ENCODE data around the gene FAIM.

Gene FAIM

DNA sequence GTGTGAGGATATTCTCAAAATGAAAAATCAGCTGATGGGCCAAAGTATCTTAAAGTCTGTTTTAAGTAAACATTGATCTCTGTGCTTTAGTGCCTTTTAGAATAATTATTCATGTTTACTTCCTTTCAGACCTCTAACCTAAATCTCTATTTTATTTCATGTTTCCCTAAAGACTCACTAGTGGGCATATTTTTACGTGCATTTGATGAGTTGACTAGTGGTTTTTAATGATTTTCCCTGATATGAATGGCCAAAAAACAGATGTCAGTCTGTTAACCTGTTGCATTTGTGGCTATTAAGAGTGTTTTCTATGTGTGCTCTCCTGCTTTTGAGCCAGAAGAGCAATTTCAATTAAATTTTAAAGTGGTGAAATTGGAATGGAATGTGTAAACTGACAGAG is 6.9 kb downstream of the FAIM start:
- TF ChIP-seq, protein P1, sequence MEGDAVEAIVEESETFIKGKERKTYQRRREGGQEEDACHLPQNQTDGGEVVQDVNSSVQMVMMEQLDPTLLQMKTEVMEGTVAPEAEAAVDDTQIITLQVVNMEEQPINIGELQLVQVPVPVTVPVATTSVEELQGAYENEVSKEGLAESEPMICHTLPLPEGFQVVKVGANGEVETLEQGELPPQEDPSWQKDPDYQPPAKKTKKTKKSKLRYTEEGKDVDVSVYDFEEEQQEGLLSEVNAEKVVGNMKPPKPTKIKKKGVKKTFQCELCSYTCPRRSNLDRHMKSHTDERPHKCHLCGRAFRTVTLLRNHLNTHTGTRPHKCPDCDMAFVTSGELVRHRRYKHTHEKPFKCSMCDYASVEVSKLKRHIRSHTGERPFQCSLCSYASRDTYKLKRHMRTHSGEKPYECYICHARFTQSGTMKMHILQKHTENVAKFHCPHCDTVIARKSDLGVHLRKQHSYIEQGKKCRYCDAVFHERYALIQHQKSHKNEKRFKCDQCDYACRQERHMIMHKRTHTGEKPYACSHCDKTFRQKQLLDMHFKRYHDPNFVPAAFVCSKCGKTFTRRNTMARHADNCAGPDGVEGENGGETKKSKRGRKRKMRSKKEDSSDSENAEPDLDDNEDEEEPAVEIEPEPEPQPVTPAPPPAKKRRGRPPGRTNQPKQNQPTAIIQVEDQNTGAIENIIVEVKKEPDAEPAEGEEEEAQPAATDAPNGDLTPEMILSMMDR (IDR thresholded peaks at IDR 0.05), result no peak
- H3K4me3 ChIP-seq, result no peak overlapping the region

DNA sequence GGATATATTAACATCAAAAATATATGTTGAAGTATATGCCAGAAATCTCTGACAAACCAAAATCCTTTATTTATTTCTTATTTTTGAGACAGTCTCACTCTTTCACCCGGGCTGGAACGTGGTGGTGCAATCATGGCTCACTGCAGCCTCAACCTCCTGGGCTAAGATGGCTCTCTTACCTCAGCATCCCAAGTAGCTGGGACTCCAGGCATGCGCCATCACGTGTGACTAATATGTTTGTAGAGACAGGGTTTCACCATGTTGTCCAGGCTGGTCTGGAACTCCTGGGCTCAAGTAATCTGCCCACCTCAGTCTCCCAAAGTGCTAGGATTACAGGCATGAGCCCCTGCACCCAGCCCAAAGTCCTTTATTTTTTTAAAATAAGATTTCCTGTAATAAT is 11.9 kb downstream of the FAIM start:
- no peak for DNase-seq (ENCODE audit: low spot score)
- TF ChIP-seq, protein P1 (IDR thresholded peaks at IDR 0.05), result no peak
- no peak overlapping the region for H3K4me3 ChIP-seq
- H3K27ac ChIP-seq, result no peak overlapping the region

More for the DNA sequence above, 6.9 kb downstream of the FAIM start:
- H3K27ac ChIP-seq, result no peak overlapping the region
- no peak for DNase-seq (ENCODE audit: low spot score)

DNA sequence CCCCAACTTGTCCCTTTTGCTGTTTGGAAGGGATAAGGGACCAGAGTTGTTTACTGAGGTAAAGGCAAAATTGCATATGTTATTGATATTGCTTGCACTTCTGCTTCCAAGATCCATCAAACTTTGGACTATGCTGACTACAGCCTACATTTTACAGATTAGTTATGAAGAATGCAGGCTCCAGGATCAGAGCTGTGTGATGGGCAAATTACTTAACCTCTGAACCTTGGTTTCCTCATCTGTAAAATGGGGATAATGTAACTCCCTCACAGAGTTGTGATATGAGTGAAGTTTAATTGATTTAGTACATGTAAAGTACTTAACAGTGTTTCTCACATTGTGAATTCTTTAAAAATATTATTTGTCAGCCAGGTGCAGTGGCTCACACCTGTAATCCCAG is 15.9 kb downstream of the FAIM start:
- Histone ChIP-seq H3K4me3 (no peak overlapping the region), H3K27ac (no peak overlapping the region)
- DNase-seq (ENCODE audit: low spot score), result no peak
- TF ChIP-seq, protein P1 (IDR thresholded peaks at IDR 0.05), result no peak

DNA sequence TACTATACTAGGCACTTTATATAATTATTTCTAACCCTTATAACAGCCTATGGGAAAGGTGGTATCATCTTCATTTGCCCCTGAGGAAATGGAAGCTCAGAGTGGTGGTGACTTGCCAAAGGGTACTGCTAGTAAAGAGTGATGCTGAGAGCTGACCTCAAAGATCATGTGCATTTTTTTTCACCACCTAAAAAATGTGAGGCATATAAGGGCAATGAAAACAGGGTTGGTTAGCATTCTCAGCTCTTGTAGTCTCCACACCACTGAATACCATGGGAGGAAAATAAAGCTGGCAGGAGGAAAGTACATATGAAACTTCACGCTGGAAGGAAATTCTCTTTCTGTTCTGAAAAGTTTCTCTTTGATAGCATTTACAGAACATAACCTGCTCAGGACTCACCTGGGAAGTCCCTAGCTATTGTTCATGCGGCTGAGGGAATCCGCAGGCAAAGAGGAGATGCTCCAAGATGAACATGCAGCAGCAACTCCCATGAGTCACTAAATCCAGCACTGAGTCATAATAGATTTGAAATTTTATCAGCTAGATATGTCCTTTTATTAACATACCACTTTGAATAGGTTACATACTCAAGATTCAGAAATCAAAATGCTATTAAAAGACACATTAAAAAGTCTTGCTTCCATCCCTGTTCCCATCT is 17.3 kb downstream of the FAIM start:
- H3K27ac ChIP-seq, result no peak overlapping the region
- no peak for DNase-seq (ENCODE audit: low spot score)
- TF ChIP-seq, protein P1 (IDR thresholded peaks at IDR 0.05), result no peak
- no peak overlapping the region for H3K4me3 ChIP-seq

DNA sequence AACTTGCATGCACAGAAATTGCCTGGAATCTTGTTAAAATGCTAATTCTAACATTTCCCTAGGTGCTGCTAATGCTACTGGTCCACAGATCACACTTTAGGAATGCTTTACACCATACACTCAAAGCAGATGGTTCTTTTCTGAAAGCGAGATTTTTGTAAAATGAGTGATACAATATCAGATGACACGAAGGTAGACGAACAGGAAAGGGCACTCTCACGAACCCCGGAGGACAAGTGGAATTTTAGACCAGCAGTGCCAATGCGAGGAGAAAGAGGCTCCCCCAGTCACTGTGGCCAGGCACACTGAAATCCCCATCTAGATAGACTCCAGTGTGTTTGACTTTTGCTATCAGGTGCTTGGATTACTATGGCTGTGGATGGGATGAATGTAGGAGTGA is 21.0 kb downstream of the FAIM start:
- no peak for DNase-seq (ENCODE audit: low spot score)
- H3K4me3 ChIP-seq, result no peak overlapping the region
- TF ChIP-seq, protein P1 (IDR thresholded peaks at IDR 0.05), result no peak
- no peak overlapping the region for H3K27ac ChIP-seq

DNA sequence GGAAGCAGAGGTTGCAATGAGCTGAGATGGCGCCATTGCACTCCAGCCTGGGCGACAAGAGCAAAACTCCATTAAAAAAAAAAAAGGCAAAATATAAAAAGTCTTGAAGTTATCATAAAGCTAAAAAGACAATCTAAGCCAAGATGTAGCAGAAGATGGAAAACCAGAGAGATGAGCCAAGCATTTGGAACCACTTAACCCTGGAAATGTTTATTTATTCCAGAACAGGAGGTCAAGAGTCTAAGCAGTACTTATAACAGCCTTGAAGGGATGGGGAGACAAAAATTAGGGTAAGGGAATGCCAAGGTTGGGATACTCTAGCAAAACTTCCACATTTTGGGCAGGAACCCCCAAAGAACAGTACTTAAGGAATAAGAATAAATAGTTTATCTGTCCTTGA is 30.1 kb downstream of the FAIM start:
- no peak overlapping the region for H3K27ac ChIP-seq
- TF ChIP-seq, protein P1 (IDR thresholded peaks at IDR 0.05), result no peak
- DNase-seq (ENCODE audit: low spot score), result no peak
- no peak overlapping the region for H3K4me3 ChIP-seq

DNA sequence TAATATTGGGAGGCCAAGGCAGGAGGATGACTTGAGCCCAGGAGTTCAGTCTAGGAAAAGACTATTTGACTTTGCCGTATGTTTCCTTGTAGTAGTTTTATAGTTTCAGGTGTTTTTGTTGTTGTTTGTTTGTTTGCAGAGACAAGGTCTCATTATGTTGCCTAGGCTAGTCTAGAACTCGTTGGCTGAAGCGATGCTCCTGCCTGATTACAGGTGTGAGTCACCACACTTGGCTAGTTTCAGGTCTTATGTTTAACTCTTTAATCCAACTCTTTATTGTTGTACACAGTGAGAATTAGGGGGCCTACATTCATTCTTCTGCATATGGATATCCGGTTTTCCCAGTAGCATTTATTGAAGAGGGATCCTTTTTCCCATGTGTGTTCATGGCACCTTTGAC is 32.0 kb downstream of the FAIM start:
- Histone ChIP-seq H3K4me3 (no peak overlapping the region), H3K27ac (no peak overlapping the region)
- DNase-seq (ENCODE audit: low spot score), result no peak
- TF ChIP-seq, protein P1 (IDR thresholded peaks at IDR 0.05), result no peak

Data from coronary artery (tissue), 2 donors.